ENCODE data around the gene NUCKS1.

NUCKS1 gene

GRCh38 chr1:205687242-205687641, 62.7 kb downstream of the NUCKS1 start:
- Histone ChIP-seq H3K9me3 (replicated peaks in 1 of 2; ENCODE audit: control insufficient read depth in 2 of 2, insufficient read depth in 1 of 2, low read depth in 1 of 2, low read length in 2 of 2) (peaks cover 0 to 2% of the 10 kb centered on the region in 2 donors), H2BK120ac (ENCODE audit: low read depth, low read length) (no peak overlapping the region), H2AFZ (ENCODE audit: low read length) (no peak overlapping the region), H2BK5ac (ENCODE audit: low read length) (no peak overlapping the region), H4K91ac (ENCODE audit: low read depth, low read length, poor library complexity) (no peak overlapping the region), H3K23ac (ENCODE audit: low read depth, low read length, poor library complexity) (no peak overlapping the region), H3K4me2 (ENCODE audit: insufficient read depth, low read length, poor library complexity, severe bottlenecking) (no peak overlapping the region), H2BK15ac (ENCODE audit: low read length) (no peak overlapping the region), H3K4me1 (ENCODE audit: control insufficient read depth in 2 of 2, insufficient read depth in 1 of 2, low read depth in 1 of 2, low read length in 2 of 2) (peaks cover 16 to 20% of the 10 kb centered on the region in 2 donors), H3K36me3 (replicated peaks in 1 of 2; ENCODE audit: control insufficient read depth in 2 of 2, insufficient read depth in 2 of 2, low read length in 2 of 2) (no peaks in the 10 kb centered on the region), H3K27ac (replicated peaks; ENCODE audit: low read length) (no peak overlapping the region), H3K27me3 (ENCODE audit: control insufficient read depth in 3 of 3, insufficient read depth in 3 of 3, low read depth in 1 of 3, low read length in 3 of 3) (peaks cover 0 to 12% (median 0%) of the 10 kb centered on the region in 3 experiments), H3K4ac (ENCODE audit: low read length) (no peak overlapping the region), H3K9ac (ENCODE audit: low read depth, low read length, poor library complexity) (no peak overlapping the region), H2AK5ac (ENCODE audit: low read depth, low read length) (no peak overlapping the region), H3K14ac (ENCODE audit: low read length) (no peak overlapping the region), H3K18ac (ENCODE audit: low read length) (no peak overlapping the region), H3K79me1 (ENCODE audit: low read depth, low read length) (no peaks in the 10 kb centered on the region), H2BK12ac (ENCODE audit: low read length) (no peak overlapping the region), H3K4me3 (ENCODE audit: low read length in 2 of 2) (no peak overlapping the region), H4K8ac (ENCODE audit: low read depth, low read length) (no peak overlapping the region)
- no peak for DNase-seq (ENCODE audit: low spot score)
- WGBS, 2 donors (ENCODE audit: extremely low coverage in 2 of 2, insufficient read length in 2 of 2, insufficient replicate concordance in 1 of 2) = no CpG with 5 or more reads among the region's 2 CpGs

DNA sequence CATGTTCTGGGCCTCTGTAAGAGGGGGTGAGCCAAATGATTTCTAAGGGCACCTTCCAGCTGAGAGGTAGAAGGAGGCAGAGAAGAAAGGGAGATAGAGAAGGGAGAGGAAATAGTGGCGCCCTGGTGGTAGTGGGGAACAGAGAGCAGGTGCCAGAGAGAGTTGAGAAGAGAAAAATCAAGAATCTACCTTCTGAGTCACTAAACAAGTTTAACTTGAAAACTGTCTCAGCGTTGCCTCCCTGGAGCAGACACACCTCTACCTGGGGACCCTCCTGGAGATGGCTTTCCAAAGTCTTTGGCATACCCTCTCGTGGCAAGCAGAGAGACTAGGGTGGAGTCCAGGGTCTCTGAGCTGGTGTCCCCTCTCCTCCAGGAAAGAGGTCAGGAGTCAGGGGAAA, 68.6 kb downstream of the NUCKS1 start:
- H2BK5ac ChIP-seq (ENCODE audit: low read length) = no peak overlapping the region
- no peak overlapping the region for H4K8ac ChIP-seq (ENCODE audit: low read depth, low read length)
- H3K4me2 ChIP-seq (ENCODE audit: insufficient read depth, low read length, poor library complexity, severe bottlenecking) = no peak overlapping the region
- H2BK12ac ChIP-seq (ENCODE audit: low read length) = no peak overlapping the region
- H3K14ac ChIP-seq (ENCODE audit: low read length) = no peak overlapping the region
- H3K9ac ChIP-seq (ENCODE audit: low read depth, low read length, poor library complexity) = no peak overlapping the region
- no peak for DNase-seq (ENCODE audit: low spot score)
- no peak overlapping the region for H2BK120ac ChIP-seq (ENCODE audit: low read depth, low read length)
- no peak overlapping the region for H3K27ac ChIP-seq (replicated peaks; ENCODE audit: low read length)
- no peak overlapping the region for H3K23ac ChIP-seq (ENCODE audit: low read depth, low read length, poor library complexity)
- no peak overlapping the region for H2BK15ac ChIP-seq (ENCODE audit: low read length)
- peaks cover 15 to 21% of the 10 kb centered on the region in 2 donors for H3K4me1 ChIP-seq (ENCODE audit: control insufficient read depth in 2 of 2, insufficient read depth in 1 of 2, low read depth in 1 of 2, low read length in 2 of 2)
- H2AFZ ChIP-seq (ENCODE audit: low read length) = no peak overlapping the region
- no peak overlapping the region for H3K4ac ChIP-seq (ENCODE audit: low read length)
- WGBS, 2 donors (ENCODE audit: extremely low coverage in 2 of 2, insufficient read length in 2 of 2, insufficient replicate concordance in 1 of 2) = no CpG with 5 or more reads among the region's 3 CpGs
- H4K91ac ChIP-seq (ENCODE audit: low read depth, low read length, poor library complexity) = no peak overlapping the region
- H3K79me1 ChIP-seq (ENCODE audit: low read depth, low read length) = no peaks in the 10 kb centered on the region
- no peak overlapping the region for H3K18ac ChIP-seq (ENCODE audit: low read length)
- H3K9me3 ChIP-seq (replicated peaks in 1 of 2; ENCODE audit: control insufficient read depth in 2 of 2, insufficient read depth in 1 of 2, low read depth in 1 of 2, low read length in 2 of 2) = peaks cover 0 to 2% of the 10 kb centered on the region in 2 donors
- H3K36me3 ChIP-seq (replicated peaks in 1 of 2; ENCODE audit: control insufficient read depth in 2 of 2, insufficient read depth in 2 of 2, low read length in 2 of 2) = no peaks in the 10 kb centered on the region
- no peak overlapping the region for H3K4me3 ChIP-seq (ENCODE audit: low read length in 2 of 2)
- H2AK5ac ChIP-seq (ENCODE audit: low read depth, low read length) = no peak overlapping the region
- H3K27me3 ChIP-seq (ENCODE audit: control insufficient read depth in 3 of 3, insufficient read depth in 3 of 3, low read depth in 1 of 3, low read length in 3 of 3) = peaks cover 0 to 38% (median 0%) of the 10 kb centered on the region in 3 experiments

GRCh38 chr1:205680073-205680851, 69.7 kb downstream of the NUCKS1 start, which contains the start of gene SLC45A3:
Gene SLC45A3 (minus strand): TSS chr1:205680509. CDS start chr1:205664656, 15,853 bp downstream.
- no peaks in the 10 kb centered on the region for H3K36me3 ChIP-seq (replicated peaks in 1 of 2; ENCODE audit: control insufficient read depth in 2 of 2, insufficient read depth in 2 of 2, low read length in 2 of 2)
- H3K4me2 ChIP-seq (ENCODE audit: insufficient read depth, low read length, poor library complexity, severe bottlenecking) = peak within 1 kb of the TSS; percentile 92
- peak; percentile 48 for DNase-seq (ENCODE audit: low spot score)
- H2BK5ac ChIP-seq (ENCODE audit: low read length) = no peak within 1 kb of the TSS
- no peak within 1 kb of the TSS for H4K91ac ChIP-seq (ENCODE audit: low read depth, low read length, poor library complexity)
- H3K14ac ChIP-seq (ENCODE audit: low read length) = no peak within 1 kb of the TSS
- H3K4me1 ChIP-seq (ENCODE audit: control insufficient read depth in 2 of 2, insufficient read depth in 1 of 2, low read depth in 1 of 2, low read length in 2 of 2) = peaks cover 19 to 21% of the 10 kb centered on the region in 2 donors
- no peak within 1 kb of the TSS for H2AK5ac ChIP-seq (ENCODE audit: low read depth, low read length)
- no CpG with 5 or more reads among the region's 86 CpGs for WGBS, 2 donors (ENCODE audit: extremely low coverage in 2 of 2, insufficient read length in 2 of 2, insufficient replicate concordance in 1 of 2)
- H3K18ac ChIP-seq (ENCODE audit: low read length) = peak within 1 kb of the TSS; percentile 97
- H2BK15ac ChIP-seq (ENCODE audit: low read length) = peak within 1 kb of the TSS; percentile 72
- no peak within 1 kb of the TSS for H4K8ac ChIP-seq (ENCODE audit: low read depth, low read length)
- peaks cover 0 to 43% (median 0%) of the 10 kb centered on the region in 3 experiments for H3K27me3 ChIP-seq (ENCODE audit: control insufficient read depth in 3 of 3, insufficient read depth in 3 of 3, low read depth in 1 of 3, low read length in 3 of 3)
- H3K79me1 ChIP-seq (ENCODE audit: low read depth, low read length) = no peaks in the 10 kb centered on the region
- H3K4me3 ChIP-seq (ENCODE audit: low read length in 2 of 2) = peak within 1 kb of the TSS; percentile 61 to 89
- peak within 1 kb of the TSS; percentile 86 for H3K9ac ChIP-seq (ENCODE audit: low read depth, low read length, poor library complexity)
- peak within 1 kb of the TSS; percentile 65 for H3K23ac ChIP-seq (ENCODE audit: low read depth, low read length, poor library complexity)
- peak within 1 kb of the TSS; percentile 89 for H2BK12ac ChIP-seq (ENCODE audit: low read length)
- H2BK120ac ChIP-seq (ENCODE audit: low read depth, low read length) = peak within 1 kb of the TSS; percentile 51
- peaks cover 0 to 2% of the 10 kb centered on the region in 2 donors for H3K9me3 ChIP-seq (replicated peaks in 1 of 2; ENCODE audit: control insufficient read depth in 2 of 2, insufficient read depth in 1 of 2, low read depth in 1 of 2, low read length in 2 of 2)
- no peak within 1 kb of the TSS for H3K27ac ChIP-seq (replicated peaks; ENCODE audit: low read length)
- peak within 1 kb of the TSS; percentile 92 for H2AFZ ChIP-seq (ENCODE audit: low read length)
- H3K4ac ChIP-seq (ENCODE audit: low read length) = no peak within 1 kb of the TSS

DNA sequence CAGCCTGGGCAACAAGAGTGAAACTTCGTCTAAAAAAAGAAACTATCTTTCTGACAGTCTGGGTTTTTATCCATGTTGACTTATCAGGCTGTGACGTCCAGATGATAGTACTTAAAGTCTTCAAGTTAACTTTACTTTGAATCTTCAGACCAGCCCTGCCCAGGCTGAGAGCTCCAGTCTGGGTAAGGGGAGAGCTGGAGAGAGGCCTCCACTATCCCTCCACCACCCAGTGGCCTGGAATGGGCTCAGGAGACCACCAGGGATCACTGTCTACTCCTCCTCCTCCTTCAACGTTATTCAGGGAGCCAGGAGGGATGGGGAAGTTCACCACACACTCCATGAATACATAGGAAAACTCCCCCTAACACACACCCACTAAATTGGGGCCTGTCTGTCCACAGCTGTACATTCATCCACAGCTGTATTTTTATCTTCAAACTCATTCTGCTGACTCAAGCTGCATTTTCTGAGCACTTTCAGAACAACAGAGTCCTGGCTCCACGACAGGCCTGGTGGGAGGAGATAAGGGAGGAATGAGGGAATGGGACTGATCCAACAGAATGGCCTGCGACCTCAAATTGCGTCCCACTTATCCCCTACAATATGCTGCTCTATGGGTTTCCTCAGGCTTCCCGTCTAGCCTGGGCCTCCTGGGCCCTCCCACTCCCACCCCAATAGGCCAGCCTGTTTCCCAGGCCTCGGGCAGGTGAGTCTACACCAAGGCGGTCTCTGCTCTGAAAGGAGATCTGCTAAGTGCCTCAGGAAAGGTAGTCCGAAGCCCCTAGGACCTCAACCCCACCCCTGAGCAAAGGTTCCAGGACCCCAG, 71.5 kb downstream of the NUCKS1 start:
- H3K9me3 ChIP-seq (replicated peaks in 1 of 2; ENCODE audit: control insufficient read depth in 2 of 2, insufficient read depth in 1 of 2, low read depth in 1 of 2, low read length in 2 of 2) = peaks cover 0 to 2% of the 10 kb centered on the region in 2 donors
- H2BK12ac ChIP-seq (ENCODE audit: low read length) = no peak overlapping the region
- H3K4me2 ChIP-seq (ENCODE audit: insufficient read depth, low read length, poor library complexity, severe bottlenecking) = no peak overlapping the region
- no peak overlapping the region for H3K14ac ChIP-seq (ENCODE audit: low read length)
- no peak overlapping the region for H2AK5ac ChIP-seq (ENCODE audit: low read depth, low read length)
- H2BK15ac ChIP-seq (ENCODE audit: low read length) = no peak overlapping the region
- H3K9ac ChIP-seq (ENCODE audit: low read depth, low read length, poor library complexity) = no peak overlapping the region
- no peak overlapping the region for H2BK5ac ChIP-seq (ENCODE audit: low read length)
- no peak overlapping the region for H3K4ac ChIP-seq (ENCODE audit: low read length)
- no peaks in the 10 kb centered on the region for H3K79me1 ChIP-seq (ENCODE audit: low read depth, low read length)
- DNase-seq (ENCODE audit: low spot score) = no peak
- H3K18ac ChIP-seq (ENCODE audit: low read length) = no peak overlapping the region
- no peak overlapping the region for H3K23ac ChIP-seq (ENCODE audit: low read depth, low read length, poor library complexity)
- peak overlapping the region; percentile 92 for H2AFZ ChIP-seq (ENCODE audit: low read length)
- H4K91ac ChIP-seq (ENCODE audit: low read depth, low read length, poor library complexity) = no peak overlapping the region
- H3K27ac ChIP-seq (replicated peaks; ENCODE audit: low read length) = no peak overlapping the region
- H3K4me3 ChIP-seq (ENCODE audit: low read length in 2 of 2) = no peak overlapping the region
- H2BK120ac ChIP-seq (ENCODE audit: low read depth, low read length) = no peak overlapping the region
- no peak overlapping the region for H4K8ac ChIP-seq (ENCODE audit: low read depth, low read length)
- no peaks in the 10 kb centered on the region for H3K36me3 ChIP-seq (replicated peaks in 1 of 2; ENCODE audit: control insufficient read depth in 2 of 2, insufficient read depth in 2 of 2, low read length in 2 of 2)
- H3K4me1 ChIP-seq (ENCODE audit: control insufficient read depth in 2 of 2, insufficient read depth in 1 of 2, low read depth in 1 of 2, low read length in 2 of 2) = peaks cover 21 to 23% of the 10 kb centered on the region in 2 donors
- peaks cover 0 to 43% (median 0%) of the 10 kb centered on the region in 3 experiments for H3K27me3 ChIP-seq (ENCODE audit: control insufficient read depth in 3 of 3, insufficient read depth in 3 of 3, low read depth in 1 of 3, low read length in 3 of 3)
- WGBS, 2 donors (ENCODE audit: extremely low coverage in 2 of 2, insufficient read length in 2 of 2, insufficient replicate concordance in 1 of 2) = no CpG with 5 or more reads among the region's 10 CpGs
